Hepatocyte (in vitro differentiated cells): ENCODE results near the gene REM2. TPM values are rescaled to one million over a fixed set of nuclear protein-coding genes. Genes with fewer than 3 reads are reported as not detected.

Experiments
- DNase-seq: peaks from one replicate; pipeline ENCODE4 v3.0.0-alpha.2; 2016; ENCODE audit warnings: low spot score
- H2AFZ ChIP-seq: fragments of 200-600 bp; sonication (generic); 2 replicates; pipeline ENCODE4 v1.6.0; 2016; ENCODE audit warnings: antibody characterized with exemption, mild to moderate bottlenecking
- H3K27ac ChIP-seq: fragments of 200-600 bp; sonication (generic); 2 replicates; pipeline ENCODE4 v1.5.1; 2016; ENCODE audit warnings: mild to moderate bottlenecking
- H3K27me3 ChIP-seq: fragments of 200-600 bp; sonication (generic); 2 replicates; pipeline ENCODE4 v1.6.1; 2016
- H3K36me3 ChIP-seq: fragments of 200-600 bp; sonication (generic); replicated peaks from 2 replicates; pipeline ENCODE4 v1.5.1; 2016; ENCODE audit warnings: low read depth; ENCODE audit not compliant: insufficient read depth
- H3K4me1 ChIP-seq: fragments of 200-600 bp; sonication (generic); 2 replicates; pipeline ENCODE4 v1.5.1; 2016; ENCODE audit warnings: mild to moderate bottlenecking, moderate library complexity; ENCODE audit not compliant: insufficient read depth
- H3K4me2 ChIP-seq: fragments of 200-600 bp; sonication (generic); 2 replicates; pipeline ENCODE4 v1.6.0; 2016
- H3K4me3 ChIP-seq: fragments of 200-600 bp; sonication (generic); 2 replicates; pipeline ENCODE4 v1.5.1; 2016; ENCODE audit warnings: mild to moderate bottlenecking
- H3K79me2 ChIP-seq: fragments of 200-600 bp; sonication (generic); 2 replicates; pipeline ENCODE4 v1.6.0; 2017; ENCODE audit warnings: mild to moderate bottlenecking
- H3K9me2 ChIP-seq: fragments of 200-600 bp; sonication (generic); replicated peaks from 2 replicates; pipeline ENCODE4 v1.6.0; 2017; ENCODE audit warnings: mild to moderate bottlenecking; ENCODE audit not compliant: insufficient read depth
- H3K9me3 ChIP-seq: fragments of 200-600 bp; sonication (generic); 2 replicates; pipeline ENCODE4 v1.5.1; 2016; ENCODE audit warnings: low read depth, mild to moderate bottlenecking
- H4K20me1 ChIP-seq: fragments of 200-600 bp; sonication (generic); 2 replicates; pipeline ENCODE4 v1.6.0; 2016; ENCODE audit warnings: mild to moderate bottlenecking; ENCODE audit not compliant: insufficient read depth, poor library complexity, severe bottlenecking
- CTCF ChIP-seq: fragments of 200-600 bp; sonication (generic); IDR thresholded peaks from 2 replicates; pipeline ENCODE4 v1.5.1; 2016; ENCODE audit warnings: antibody characterized with exemption, mild to moderate bottlenecking; ENCODE audit not compliant: poor library complexity
- EZH2 ChIP-seq: fragments of 200-600 bp; sonication (generic); IDR thresholded peaks from 2 replicates; pipeline ENCODE4 v1.6.1; 2016; ENCODE audit warnings: antibody characterized with exemption, mild to moderate bottlenecking, borderline replicate concordance
- EZH2phosphoT487 ChIP-seq: fragments of 200-600 bp; sonication (generic); IDR thresholded peaks from one replicate; pipeline ENCODE4 v1.6.1; 2018; ENCODE audit warnings: antibody characterized with exemption, mild to moderate bottlenecking, low read depth, moderate library complexity; ENCODE audit not compliant: unreplicated experiment, severe bottlenecking
- WGBS: methylation state at CpG from one replicate; pipeline ENCODE4 v1.1.6; 2016; ENCODE audit warnings: low lambda C conversion rate; ENCODE audit errors: missing lambda C conversion rate; 5-methylcytosine and 5-hydroxymethylcytosine counted together
- polyA plus RNA-seq: library from polyadenylated mRNA; unstranded; fragments of >200 nt; fragmentation: Nextera tagmentation; extraction: Ambion mirVana; gene quantifications from 2 replicates; pipeline ENCODE4 v1.2.1, GENCODE V29; 2016
- total RNA-seq: library from RNA; depleted of rRNA; stranded (reverse); fragments of >200 nt; gene quantifications from 2 replicates; pipeline ENCODE4 v1.2.3, GENCODE V29; 2014

REM2 gene
- total RNA-seq (1.5 and 1.9 TPM in 2 replicates), polyA plus RNA-seq (5.5 and 6.3 TPM in 2 replicates)

GRCh38 chr14:22883173-22883976 is at the start of gene REM2:
TSS of gene REM2 (plus strand) at chr14:22883222. CDS start at chr14:22883288, 66 bp downstream.
- peaks cover 4% of the 10 kb centered on the region for H3K79me2 ChIP-seq
- H2AFZ ChIP-seq = peak within 1 kb of the TSS; percentile 42
- H3K4me2 ChIP-seq = peak within 1 kb of the TSS; percentile 80
- peaks cover 36% of the 10 kb centered on the region for H3K4me1 ChIP-seq
- H4K20me1 ChIP-seq = no peaks in the 10 kb centered on the region
- no peaks in the 10 kb centered on the region for H3K36me3 ChIP-seq
- no peaks in the 10 kb centered on the region for H3K9me3 ChIP-seq
- H3K9me2 ChIP-seq = no peaks in the 10 kb centered on the region
- peak within 1 kb of the TSS; percentile 86 for H3K27ac ChIP-seq
- no peaks in the 10 kb centered on the region for H3K27me3 ChIP-seq
- TF ChIP-seq CTCF = no peak
- TF ChIP-seq EZH2phosphoT487 = no peak
- no peak for TF ChIP-seq EZH2
- no peak within 1 kb of the TSS for H3K4me3 ChIP-seq
- DNase-seq = peak; percentile 26
- 30% methylated on average over 8 of the region's 15 CpGs for WGBS

- Histone ChIP-seq H4K20me1 (peaks cover 13% of the 10 kb centered on the region), H2AFZ (no peak overlapping the region), H3K27ac (peak overlapping the region; percentile 98), H3K9me2 (no peaks in the 10 kb centered on the region), H3K4me2 (peak overlapping the region; percentile 88), H3K36me3 (no peaks in the 10 kb centered on the region), H3K27me3 (no peaks in the 10 kb centered on the region), H3K4me1 (peaks cover 15% of the 10 kb centered on the region), H3K4me3 (no peak overlapping the region), H3K9me3 (no peaks in the 10 kb centered on the region), H3K79me2 (peaks cover 56% of the 10 kb centered on the region)
- DNase-seq = no peak
- no peak for TF ChIP-seq EZH2phosphoT487
- no peak for TF ChIP-seq EZH2
- no peak for TF ChIP-seq CTCF
- 83% methylated on average over 3 of the region's 3 CpGs for WGBS
Observed at GRCh38 chr14:22835505-22835904, 47.5 kb upstream of the REM2 start.

- peak within 1 kb of the TSS; percentile 98 for H3K27ac ChIP-seq
- peak within 1 kb of the TSS; percentile 88 for H3K4me2 ChIP-seq
- no peaks in the 10 kb centered on the region for H3K27me3 ChIP-seq
- H3K79me2 ChIP-seq = peaks cover 56% of the 10 kb centered on the region
- H3K9me3 ChIP-seq = no peaks in the 10 kb centered on the region
- H3K4me1 ChIP-seq = peaks cover 15% of the 10 kb centered on the region
- H3K36me3 ChIP-seq = no peaks in the 10 kb centered on the region
- peak; percentile 87 for DNase-seq
- peak; percentile 68 for TF ChIP-seq CTCF
- TF ChIP-seq EZH2phosphoT487 = no peak
- H3K9me2 ChIP-seq = no peaks in the 10 kb centered on the region
- peak within 1 kb of the TSS; percentile 89 for H3K4me3 ChIP-seq
- peak within 1 kb of the TSS; percentile 49 for H2AFZ ChIP-seq
- H4K20me1 ChIP-seq = peaks cover 17% of the 10 kb centered on the region
- WGBS = 1% methylated on average over 41 of the region's 46 CpGs
Observed at GRCh38 chr14:22836301-22837113, 46.5 kb upstream of the REM2 start, which contains the start of gene MMP14. TSS of gene MMP14 (plus strand) at chr14:22836585. CDS start at chr14:22836818, 233 bp downstream.
